Spleen (tissue), 11 donors: ENCODE data around the gene EHMT1. TPM values are rescaled to one million over a fixed set of nuclear protein-coding genes. Genes with fewer than 3 reads are reported as not detected.
A peak's percentile ranks its signal among the peaks of the same experiment; 100 is the strongest.

Experiments used
- DNase-seq: peaks from one replicate; pipeline ENCODE4 v3.0.0-alpha.2; 2020
- H3K27ac ChIP-seq, 8 donors: fragments of 200-600 bp; sonication (generic) in 7 of 8; 1 replicate in 4 of 8; 2 replicates in 4 of 8; pipeline versions ENCODE4 v1.5.0 to v1.8.0; 2016 to 2021; ENCODE audit warnings: inconsistent platforms in 4 of 8, mild to moderate bottlenecking in 4 of 8, moderate library complexity in 1 of 8
- H3K27me3 ChIP-seq, 7 donors: fragments of 200-600 bp; sonication (generic) in 6 of 7; replicated peaks in 1 of 7; 1 replicate in 4 of 7; 2 replicates in 3 of 7; pipeline versions ENCODE4 v1.5.0 to v1.8.0; 2016 to 2021; ENCODE audit warnings: inconsistent platforms in 3 of 7, mild to moderate bottlenecking in 1 of 7
- H3K36me3 ChIP-seq, 6 donors: fragments of 200-600 bp; sonication (generic) in 5 of 6; 1 replicate in 4 of 6; 2 replicates in 2 of 6; pipeline versions ENCODE4 v1.5.0 to v1.8.0; 2016 to 2021; ENCODE audit warnings: inconsistent platforms in 2 of 6
- H3K4me1 ChIP-seq, 6 donors: fragments of 200-600 bp; sonication (generic) in 5 of 6; 1 replicate in 3 of 6; 2 replicates in 3 of 6; pipeline versions ENCODE4 v1.5.0 to v1.8.0; 2016 to 2021; ENCODE audit warnings: inconsistent platforms in 3 of 6
- H3K4me3 ChIP-seq, 8 donors: fragments of 200-600 bp; sonication (generic) in 7 of 8; 1 replicate in 4 of 8; 2 replicates in 4 of 8; pipeline versions ENCODE4 v1.5.0 to v1.8.0; 2016 to 2021; ENCODE audit warnings: inconsistent platforms in 4 of 8, mild to moderate bottlenecking in 4 of 8, moderate library complexity in 2 of 8
- H3K9me3 ChIP-seq, 8 donors: fragments of 200-600 bp; sonication (generic) in 7 of 8; 1 replicate in 4 of 8; 2 replicates in 4 of 8; pipeline versions ENCODE4 v1.5.0 to v1.8.0; 2016 to 2021; ENCODE audit warnings: inconsistent platforms in 4 of 8
- POLR2A ChIP-seq, 3 donors: fragments of 450-650 bp; IDR thresholded peaks; one replicate each; pipeline ENCODE4 v1.5.1; 2017; ENCODE audit warnings: antibody characterized with exemption in 3 of 3, mild to moderate bottlenecking in 1 of 3
- POLR2AphosphoS5 ChIP-seq, 3 donors: sonication (generic); formaldehyde crosslinking; IDR thresholded peaks; one replicate each; pipeline ENCODE4 v1.5.1; 2017; ENCODE audit warnings: antibody characterized with exemption in 3 of 3
- WGBS, 5 donors: extraction: QIAGEN DNeasy Blood & Tissue Kit in 3 of 5; methylation state at CpG; one replicate each; pipeline versions ENCODE4 v1.1.5 to v1.1.7; 2013 to 2018; 5-methylcytosine and 5-hydroxymethylcytosine counted together
- intact Hi-C: fragments of 100-400 bp; cut with DNase I; formaldehyde crosslinking; loops from one replicate; pipeline ENCODE4 v1.15.0; 2023; ENCODE audit warnings: low total_unique reads
- polyA plus RNA-seq, 3 donors: library from polyadenylated mRNA; stranded (reverse); fragments of 200-250 nt; gene quantifications; one replicate each; pipeline ENCODE4 v1.2.1, GENCODE V29; 2013
- total RNA-seq, 7 donors: library from RNA; depleted of rRNA in 3 of 7; stranded (reverse); fragments of >200 nt in 3 of 7; fragmentation: NEBNext Ultra II Directional in 4 of 7; extraction: Animal tissue kit (Norgen Biotek cat#: 25700) in 4 of 7; gene quantifications; one replicate each; pipeline versions ENCODE4 v1.1.0 to v1.2.1, GENCODE V29; 2016 to 2021
- TF ChIP-seq, protein P1 (sequence below), 11 experiments: fragments of 200-600 bp in 7 of 11; fragments of 450-650 bp in 4 of 11; sonication (generic) in 4 of 11; IDR thresholded peaks in 8 of 11; conservative IDR thresholded peaks in 3 of 11; 1 replicate in 7 of 11; 2 replicates in 4 of 11; pipeline versions ENCODE4 v1.4.0 to v1.8.0; 2016 to 2021; ENCODE audit warnings: antibody characterized with exemption in 11 of 11, inconsistent platforms in 4 of 11, mild to moderate bottlenecking in 1 of 11
- donor health status: healthy with polysubstance abuse.
- donor health status: DM: no; HTN: no; CAD: no; lungs with moderate emphysema.
- donor health status: DM: no; HTN: no; CAD: no.
- donor health status: Bipolar disorder and iron deficiency.
- donor health status: healthy.
- donor health status: DM: no; HTN: no; CAD: no.
- donor health status: DM: yes; HTN: yes; CAD: no.

Gene EHMT1
- total and polyA plus RNA-seq, 10 donors: 35.5 to 163 (median 122) TPM

DNA sequence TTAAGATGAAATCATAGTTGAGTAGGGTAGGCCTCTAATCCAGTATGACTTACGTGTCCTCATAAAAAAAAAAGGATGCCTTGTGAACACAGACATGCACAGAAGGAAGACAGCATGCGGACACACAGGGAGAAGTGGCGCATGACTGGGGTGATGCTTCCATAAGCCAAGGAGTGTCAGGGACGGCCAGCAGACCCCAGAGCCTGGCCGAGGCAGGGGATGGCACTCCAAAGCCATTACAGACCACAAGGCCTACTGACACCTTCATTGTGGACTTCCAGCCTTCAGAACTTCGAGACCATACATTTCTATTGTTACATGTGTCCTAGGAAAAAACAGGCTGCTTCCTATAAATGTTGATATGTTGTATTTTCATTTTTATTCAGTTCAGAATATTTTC is 19.9 kb downstream of the EHMT1 start:
- H3K9me3 ChIP-seq: no peaks in the 10 kb centered on the region
- intact Hi-C loops: no loop called here
- H3K4me1 ChIP-seq: peaks cover 22 to 93% (median 43%) of the 10 kb centered on the region in 6 donors
- no peaks in the 10 kb centered on the region for H3K27me3 ChIP-seq
- peaks cover 0 to 31% (median 4%) of the 10 kb centered on the region in 6 donors for H3K36me3 ChIP-seq
- H3K4me3 ChIP-seq: peak overlapping the region in 2 of 8 donors; percentile 23 to 43
- peak overlapping the region; percentile 30 to 77 (median 68) for H3K27ac ChIP-seq
- WGBS, 5 donors: 76 to 91% (median 83%) methylated on average over 6 of the region's 6 CpGs
- TF ChIP-seq, protein P1, sequence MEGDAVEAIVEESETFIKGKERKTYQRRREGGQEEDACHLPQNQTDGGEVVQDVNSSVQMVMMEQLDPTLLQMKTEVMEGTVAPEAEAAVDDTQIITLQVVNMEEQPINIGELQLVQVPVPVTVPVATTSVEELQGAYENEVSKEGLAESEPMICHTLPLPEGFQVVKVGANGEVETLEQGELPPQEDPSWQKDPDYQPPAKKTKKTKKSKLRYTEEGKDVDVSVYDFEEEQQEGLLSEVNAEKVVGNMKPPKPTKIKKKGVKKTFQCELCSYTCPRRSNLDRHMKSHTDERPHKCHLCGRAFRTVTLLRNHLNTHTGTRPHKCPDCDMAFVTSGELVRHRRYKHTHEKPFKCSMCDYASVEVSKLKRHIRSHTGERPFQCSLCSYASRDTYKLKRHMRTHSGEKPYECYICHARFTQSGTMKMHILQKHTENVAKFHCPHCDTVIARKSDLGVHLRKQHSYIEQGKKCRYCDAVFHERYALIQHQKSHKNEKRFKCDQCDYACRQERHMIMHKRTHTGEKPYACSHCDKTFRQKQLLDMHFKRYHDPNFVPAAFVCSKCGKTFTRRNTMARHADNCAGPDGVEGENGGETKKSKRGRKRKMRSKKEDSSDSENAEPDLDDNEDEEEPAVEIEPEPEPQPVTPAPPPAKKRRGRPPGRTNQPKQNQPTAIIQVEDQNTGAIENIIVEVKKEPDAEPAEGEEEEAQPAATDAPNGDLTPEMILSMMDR (IDR thresholded peaks at IDR 0.05 in 8 of 11, conservative IDR thresholded peaks at IDR 0.05 in 3 of 11): no peak
- TF ChIP-seq POLR2A (IDR thresholded peaks at IDR 0.05) (no peak), POLR2AphosphoS5 (IDR thresholded peaks at IDR 0.05) (no peak)
- DNase-seq: peak; percentile 20

DNA sequence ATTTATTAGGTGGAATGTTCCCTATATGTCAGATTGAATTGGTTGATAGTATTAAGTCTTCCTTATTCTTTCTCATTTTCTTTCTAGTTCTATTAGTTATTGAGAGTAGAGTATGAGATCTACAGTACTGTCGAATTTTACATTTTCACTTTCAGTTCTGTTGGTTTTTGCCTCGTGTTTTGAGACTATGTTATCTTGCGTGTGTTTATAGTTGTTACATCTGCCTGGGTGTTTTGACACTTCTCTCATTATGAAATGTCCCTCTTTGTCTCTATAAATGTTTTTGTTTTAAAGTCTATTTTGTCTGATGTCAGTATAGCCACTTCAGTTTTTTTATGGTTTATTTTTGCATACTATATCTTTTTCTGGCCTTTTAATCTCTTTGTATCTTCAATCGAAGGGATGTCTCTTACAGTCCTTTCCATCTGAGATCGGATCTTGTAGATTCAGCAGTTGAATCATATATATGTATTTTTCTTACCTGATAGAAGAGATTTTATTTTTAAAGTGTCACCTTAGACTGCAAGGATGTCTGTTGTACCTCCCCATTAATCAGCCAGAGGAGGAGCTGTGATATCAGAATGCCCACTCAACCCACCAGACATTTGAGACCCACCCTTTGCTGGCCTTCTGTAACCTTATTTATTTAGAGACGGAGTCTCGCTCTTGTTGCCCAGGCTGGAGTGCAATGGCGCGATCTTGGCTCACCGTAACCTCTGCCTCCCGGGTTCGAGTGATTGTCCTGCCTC is 20.7 kb downstream of the EHMT1 start:
- intact Hi-C loops: no loop called here
- 55 to 61% (median 58%) methylated on average over 12 of the region's 12 CpGs for WGBS, 5 donors
- Histone ChIP-seq H3K27ac (peak overlapping the region; percentile 30 to 77 (median 68)), H3K9me3 (no peaks in the 10 kb centered on the region), H3K4me3 (peak overlapping the region in 2 of 8 donors; percentile 23 to 43), H3K36me3 (peaks cover 0 to 39% (median 4%) of the 10 kb centered on the region in 6 donors), H3K4me1 (peaks cover 20 to 93% (median 40%) of the 10 kb centered on the region in 6 donors), H3K27me3 (no peaks in the 10 kb centered on the region)
- no peak for DNase-seq
- TF ChIP-seq, protein P1 (IDR thresholded peaks at IDR 0.05 in 8 of 11, conservative IDR thresholded peaks at IDR 0.05 in 3 of 11): no peak
- no peak for TF ChIP-seq POLR2AphosphoS5 (IDR thresholded peaks at IDR 0.05)
- no peak for TF ChIP-seq POLR2A (IDR thresholded peaks at IDR 0.05)

DNA sequence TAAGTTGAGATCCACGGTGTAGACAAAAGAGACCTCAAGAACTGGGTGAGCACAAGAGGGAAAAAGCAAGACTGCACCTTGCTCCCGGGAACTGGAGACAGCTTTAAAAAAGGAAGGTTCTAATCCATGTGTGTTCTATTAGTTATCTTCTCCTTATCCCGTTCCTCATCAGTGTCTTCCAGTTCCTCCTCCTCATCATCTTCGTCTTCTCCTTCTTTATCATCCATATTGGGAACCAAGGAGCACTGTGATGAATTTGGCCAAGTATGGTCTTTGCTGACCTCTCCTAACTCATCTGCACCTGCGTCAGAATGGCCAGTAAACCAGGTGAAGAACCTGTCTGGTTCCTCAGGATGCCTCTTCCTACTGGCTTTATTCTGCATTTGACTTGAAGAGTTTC is 22.1 kb downstream of the EHMT1 start:
- Histone ChIP-seq H3K36me3 (peaks cover 0 to 50% (median 4%) of the 10 kb centered on the region in 6 donors), H3K4me1 (peaks cover 20 to 96% (median 40%) of the 10 kb centered on the region in 6 donors), H3K4me3 (no peak overlapping the region), H3K27me3 (no peaks in the 10 kb centered on the region), H3K27ac (peak overlapping the region in 2 of 8 donors; percentile 71 to 77), H3K9me3 (no peaks in the 10 kb centered on the region)
- TF ChIP-seq POLR2A (IDR thresholded peaks at IDR 0.05) (no peak), POLR2AphosphoS5 (IDR thresholded peaks at IDR 0.05) (no peak)
- TF ChIP-seq, protein P1 (IDR thresholded peaks at IDR 0.05 in 8 of 11, conservative IDR thresholded peaks at IDR 0.05 in 3 of 11): no peak
- intact Hi-C loops: no loop called here
- WGBS, 5 donors: 88 to 95% (median 91%) methylated on average over 5 of the region's 5 CpGs
- no peak for DNase-seq

DNA sequence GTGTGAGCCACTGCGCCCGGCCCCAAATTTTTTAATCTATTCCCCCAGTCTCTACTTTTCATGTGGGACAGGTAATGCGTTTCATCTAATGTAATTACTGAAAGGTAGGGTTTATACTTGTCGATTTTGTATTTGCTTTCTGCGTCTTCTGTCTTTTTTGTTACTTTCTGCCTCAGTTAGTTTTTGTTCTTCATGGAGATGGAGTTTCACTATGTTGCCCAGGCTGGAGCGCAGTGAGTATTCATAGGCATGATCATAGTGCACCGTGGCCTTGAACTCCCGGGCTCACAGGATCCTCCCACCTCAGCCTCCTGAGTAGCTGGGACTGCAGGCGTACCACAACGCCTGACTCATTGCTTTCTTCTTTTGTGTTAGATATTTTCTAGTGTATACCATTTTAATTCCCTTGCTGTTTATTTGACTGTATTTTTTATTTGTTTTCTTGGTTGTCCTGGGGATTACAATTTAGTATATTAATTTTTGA is 23.4 kb downstream of the EHMT1 start:
- H3K4me3 ChIP-seq: no peak overlapping the region
- no peak overlapping the region for H3K27ac ChIP-seq
- no peaks in the 10 kb centered on the region for H3K9me3 ChIP-seq
- TF ChIP-seq POLR2A (IDR thresholded peaks at IDR 0.05) (no peak), POLR2AphosphoS5 (IDR thresholded peaks at IDR 0.05) (no peak)
- TF ChIP-seq, protein P1 (IDR thresholded peaks at IDR 0.05 in 8 of 11, conservative IDR thresholded peaks at IDR 0.05 in 3 of 11): no peak
- H3K36me3 ChIP-seq: peaks cover 0 to 62% (median 4%) of the 10 kb centered on the region in 6 donors
- intact Hi-C loops: no loop called here
- DNase-seq: peak; percentile 32
- no peaks in the 10 kb centered on the region for H3K27me3 ChIP-seq
- 84 to 93% (median 90%) methylated on average over 10 of the region's 10 CpGs for WGBS, 5 donors
- H3K4me1 ChIP-seq: peaks cover 24 to 96% (median 42%) of the 10 kb centered on the region in 6 donors
